MM.1S (cell line): ENCODE data around the gene COMMD3.
"Not testable (repeated sequence)": the region's sequence is repeated elsewhere in the genome, so short reads cannot be mapped to it uniquely, and the experiment has no call there.

ENCODE experiments used
- DNase-seq: peaks from one replicate; pipeline ENCODE4 v3.0.0-alpha.2; 2015
- H2AFZ ChIP-seq: fragments of 300-600 bp; sonication (generic); 2 replicates; pipeline ENCODE4 v1.6.0; 2016; ENCODE audit warnings: antibody characterized with exemption, low read length
- H3F3A ChIP-seq: fragments of 300-600 bp; sonication (generic); 2 replicates; pipeline ENCODE4 v1.6.1; 2016; ENCODE audit warnings: mild to moderate bottlenecking, antibody characterized with exemption, low read length, moderate library complexity, mixed read lengths; ENCODE audit not compliant: insufficient read depth
- H3K27ac ChIP-seq: fragments of 300-600 bp; sonication (generic); 2 replicates; pipeline ENCODE4 v1.5.1; 2016; ENCODE audit warnings: mild to moderate bottlenecking, low read length
- H3K27me3 ChIP-seq: fragments of 300-600 bp; sonication (generic); replicated peaks from 2 replicates; pipeline ENCODE4 v1.6.0; 2016; ENCODE audit warnings: low read length; ENCODE audit not compliant: insufficient read depth
- H3K36me3 ChIP-seq: fragments of 300-600 bp; sonication (generic); replicated peaks from 2 replicates; pipeline ENCODE4 v1.6.1; 2016; ENCODE audit warnings: mild to moderate bottlenecking, low read length, mixed read lengths; ENCODE audit not compliant: insufficient read depth
- H3K4me1 ChIP-seq: fragments of 300-600 bp; sonication (generic); 2 replicates; pipeline ENCODE4 v1.6.1; 2016; ENCODE audit warnings: low read length, mixed read lengths
- H3K4me2 ChIP-seq: fragments of 300-600 bp; sonication (generic); 2 replicates; pipeline ENCODE4 v1.6.0; 2016; ENCODE audit warnings: low read depth, low read length
- H3K4me3 ChIP-seq: fragments of 300-600 bp; sonication (generic); 2 replicates; pipeline ENCODE4 v1.5.1; 2016; ENCODE audit warnings: low read length, mixed read lengths
- H3K79me2 ChIP-seq: fragments of 300-600 bp; sonication (generic); 2 replicates; pipeline ENCODE4 v1.6.1; 2016; ENCODE audit warnings: mixed run types, low read length, mixed read lengths
- H3K9ac ChIP-seq: fragments of 300-600 bp; sonication (generic); 2 replicates; pipeline ENCODE4 v1.6.1; 2016; ENCODE audit warnings: low read length, mixed read lengths
- H3K9me2 ChIP-seq: fragments of 300-600 bp; sonication (generic); replicated peaks from 2 replicates; pipeline ENCODE4 v1.6.1; 2016; ENCODE audit warnings: mild to moderate bottlenecking, low read length, mixed read lengths; ENCODE audit not compliant: insufficient read depth
- H3K9me3 ChIP-seq: fragments of 300-600 bp; sonication (generic); replicated peaks from 2 replicates; pipeline ENCODE4 v1.6.1; 2016; ENCODE audit warnings: mild to moderate bottlenecking, low read length, mixed read lengths; ENCODE audit not compliant: insufficient read depth
- H4K20me1 ChIP-seq: fragments of 300-600 bp; sonication (generic); 2 replicates; pipeline ENCODE4 v1.6.1; 2016; ENCODE audit warnings: mild to moderate bottlenecking, low read length, moderate library complexity, mixed read lengths; ENCODE audit not compliant: insufficient read depth
- CTCF ChIP-seq: fragments of 300-600 bp; sonication (generic); IDR thresholded peaks from 2 replicates; pipeline ENCODE4 v1.5.1; 2016; ENCODE audit warnings: antibody characterized with exemption, low read length, mixed read lengths
- EZH2 ChIP-seq: fragments of 300-600 bp; sonication (generic); optimal IDR thresholded peaks from 2 replicates; pipeline ENCODE3; 2017; ENCODE audit warnings: low read depth, mild to moderate bottlenecking, antibody characterized with exemption, low read length, mixed read lengths
- EZH2phosphoT487 ChIP-seq: fragments of 300-600 bp; sonication (generic); IDR thresholded peaks from 2 replicates; pipeline ENCODE4 v1.6.1; 2018; ENCODE audit warnings: antibody characterized with exemption, low read length

Gene COMMD3

GRCh38 chr10:22305721-22306120 is 10.5 kb upstream of the COMMD3 start:
- H3K27ac ChIP-seq: no peak overlapping the region
- no peak overlapping the region for H3K9ac ChIP-seq
- H2AFZ ChIP-seq: no peak overlapping the region
- H3K4me3 ChIP-seq: no peak overlapping the region
- H3K9me2 ChIP-seq: no peaks in the 10 kb centered on the region
- DNase-seq: no peak
- no peaks in the 10 kb centered on the region for H4K20me1 ChIP-seq
- H3K4me1 ChIP-seq: peaks cover 9% of the 10 kb centered on the region
- H3K79me2 ChIP-seq: no peaks in the 10 kb centered on the region
- no peak for TF ChIP-seq EZH2phosphoT487
- no peak for TF ChIP-seq CTCF
- no peak for TF ChIP-seq EZH2
- no peaks in the 10 kb centered on the region for H3F3A ChIP-seq
- H3K27me3 ChIP-seq: no peaks in the 10 kb centered on the region
- H3K9me3 ChIP-seq: no peaks in the 10 kb centered on the region
- no peaks in the 10 kb centered on the region for H3K36me3 ChIP-seq
- no peak overlapping the region for H3K4me2 ChIP-seq

GRCh38 chr10:22308390-22308789 is 7.8 kb upstream of the COMMD3 start:
- Histone ChIP-seq H3K9ac (no peak overlapping the region), H4K20me1 (no peaks in the 10 kb centered on the region), H3K4me2 (no peak overlapping the region), H3K9me3 (no peaks in the 10 kb centered on the region), H3K4me1 (peaks cover 9% of the 10 kb centered on the region), H3K79me2 (no peaks in the 10 kb centered on the region), H3K36me3 (no peaks in the 10 kb centered on the region), H2AFZ (no peak overlapping the region), H3K27me3 (no peaks in the 10 kb centered on the region), H3K9me2 (no peaks in the 10 kb centered on the region), H3K27ac (no peak overlapping the region), H3F3A (no peaks in the 10 kb centered on the region), H3K4me3 (no peak overlapping the region)
- TF ChIP-seq EZH2: no peak
- TF ChIP-seq EZH2phosphoT487: no peak
- no peak for TF ChIP-seq CTCF
- DNase-seq: no peak

- H3K79me2 ChIP-seq: no peaks in the 10 kb centered on the region
- no peaks in the 10 kb centered on the region for H3K9me3 ChIP-seq
- no peaks in the 10 kb centered on the region for H3K36me3 ChIP-seq
- H3K27me3 ChIP-seq: no peaks in the 10 kb centered on the region
- no peak overlapping the region for H3K27ac ChIP-seq
- no peak for DNase-seq
- no peaks in the 10 kb centered on the region for H3K9me2 ChIP-seq
- TF ChIP-seq EZH2 (no peak), EZH2phosphoT487 (no peak), CTCF (no peak)
- no peaks in the 10 kb centered on the region for H3F3A ChIP-seq
- no peaks in the 10 kb centered on the region for H4K20me1 ChIP-seq
- H3K4me3 ChIP-seq: no peak overlapping the region
- H2AFZ ChIP-seq: no peak overlapping the region
- peaks cover 9% of the 10 kb centered on the region for H3K4me1 ChIP-seq
- no peak overlapping the region for H3K4me2 ChIP-seq
- no peak overlapping the region for H3K9ac ChIP-seq
These were observed 6.8 kb upstream of the COMMD3 start for GRCh38 chr10:22309180-22310000.

GRCh38 chr10:22310012-22310411 is 6.2 kb upstream of the COMMD3 start:
- not testable (repeated sequence) for H3K27me3 ChIP-seq, H3K36me3 ChIP-seq, H3K79me2 ChIP-seq, DNase-seq, H3K9me3 ChIP-seq, H3K27ac ChIP-seq, H3K9me2 ChIP-seq, H3K4me3 ChIP-seq, H3K9ac ChIP-seq, H3K4me1 ChIP-seq, H3K4me2 ChIP-seq, H4K20me1 ChIP-seq, H2AFZ ChIP-seq, H3F3A ChIP-seq
